Body of pancreas (tissue), 4 donors: ENCODE data around the gene TNFAIP8L1. TPM values are rescaled to one million over a fixed set of nuclear protein-coding genes. Genes with fewer than 3 reads are reported as not detected.

Source experiments
- ATAC-seq: fragments of 150-250 bp; one replicate; pipeline ENCODE4 v1.9.1; 2016
- DNase-seq, 4 donors: peaks; one replicate each; pipeline ENCODE4 v3.0.0-alpha.2; 2019
- H3K27ac ChIP-seq, 4 donors: fragments of 200-600 bp; sonication (generic); 1 replicate in 3 of 4; 2 replicates in 1 of 4; pipeline versions ENCODE4 v1.5.1 to v1.6.1; 2016 to 2019; ENCODE audit warnings: mild to moderate bottlenecking in 1 of 4, mixed read lengths in 1 of 4, moderate library complexity in 1 of 4
- H3K27me3 ChIP-seq, 2 donors: fragments of 200-600 bp; sonication (generic); one replicate each; pipeline ENCODE4 v1.6.0; 2016; ENCODE audit warnings: mild to moderate bottlenecking in 1 of 2
- H3K36me3 ChIP-seq, 2 donors: fragments of 200-600 bp; sonication (generic); replicated peaks in 1 of 2; 2 replicates each; pipeline ENCODE4 v1.5.1; 2016; ENCODE audit warnings: low read depth in 2 of 2; ENCODE audit not compliant: insufficient read depth in 1 of 2
- H3K4me1 ChIP-seq: fragments of 200-600 bp; sonication (generic); one replicate; pipeline ENCODE4 v1.6.0; 2016
- H3K4me3 ChIP-seq, 2 donors: fragments of 200-600 bp; sonication (generic); 1 replicate in 1 of 2; 2 replicates in 1 of 2; pipeline ENCODE4 v1.5.1; 2016 to 2019
- H3K9me3 ChIP-seq, 3 donors: fragments of 200-600 bp; sonication (generic); 1 replicate in 2 of 3; 2 replicates in 1 of 3; pipeline ENCODE4 v1.5.1; 2016
- CTCF ChIP-seq, 7 experiments: fragments of 450-650 bp in 4 of 7; fragments of 200-600 bp in 3 of 7; sonication (generic) in 3 of 7; IDR thresholded peaks; one replicate each; pipeline ENCODE4 v1.5.1; 2016 to 2019; ENCODE audit warnings: antibody characterized with exemption in 7 of 7
- POLR2A ChIP-seq, 3 donors: fragments of 450-650 bp; IDR thresholded peaks; one replicate each; pipeline ENCODE4 v1.6.1; 2016; ENCODE audit warnings: antibody characterized with exemption in 3 of 3, mild to moderate bottlenecking in 2 of 3
- WGBS, 2 donors: methylation state at CpG; one replicate each; pipeline ENCODE4 v1.1.5; 2017; 5-methylcytosine and 5-hydroxymethylcytosine counted together
- intact Hi-C: fragments of 100-400 bp; cut with DNase I; formaldehyde crosslinking; loops from one replicate; pipeline ENCODE4 v1.15.1; 2023
- total RNA-seq, 2 donors: library from RNA; depleted of rRNA; stranded (reverse); fragments of >200 nt; gene quantifications; one replicate each; pipeline ENCODE4 v1.1.0, GENCODE V29; 2016

TNFAIP8L1 gene
- total RNA-seq, 2 donors from 2014 or later = 3.4 to 5.3 TPM

GRCh38 chr19:4597278-4597974 lies 41.9 kb upstream of the TNFAIP8L1 start:
- H3K4me1 ChIP-seq = peaks cover 3% of the 10 kb centered on the region
- H3K36me3 ChIP-seq = no peaks in the 10 kb centered on the region
- no peak for DNase-seq
- H3K4me3 ChIP-seq = no peak overlapping the region
- H3K9me3 ChIP-seq = no peaks in the 10 kb centered on the region
- peaks cover 0 to 20% of the 10 kb centered on the region in 2 donors for H3K27me3 ChIP-seq
- no peak for TF ChIP-seq POLR2A (IDR thresholded peaks at IDR 0.05)
- no peak for TF ChIP-seq CTCF (IDR thresholded peaks at IDR 0.05)
- no peak overlapping the region for H3K27ac ChIP-seq
- intact Hi-C loops = no loop called here
- WGBS, 2 donors = 0 to 6% methylated on average over 2 to 24 of the region's 27 CpGs
- ATAC-seq = no peak

GRCh38 chr19:4597975-4598671 lies 41.2 kb upstream of the TNFAIP8L1 start:
- DNase-seq (peak in 2 of 4 donors; percentile 28 to 37), ATAC-seq (no peak)
- intact Hi-C loops = no loop called here
- TF ChIP-seq CTCF (IDR thresholded peaks at IDR 0.05) = no peak
- no peak for TF ChIP-seq POLR2A (IDR thresholded peaks at IDR 0.05)
- WGBS, 2 donors = 1 to 4% methylated on average over 19 to 24 of the region's 32 CpGs
- Histone ChIP-seq H3K4me3 (no peak overlapping the region), H3K27me3 (peaks cover 0 to 20% of the 10 kb centered on the region in 2 donors), H3K36me3 (no peaks in the 10 kb centered on the region), H3K4me1 (peaks cover 3% of the 10 kb centered on the region), H3K9me3 (no peaks in the 10 kb centered on the region), H3K27ac (no peak overlapping the region)

GRCh38 chr19:4598712-4599111 lies 40.6 kb upstream of the TNFAIP8L1 start:
- no peaks in the 10 kb centered on the region for H3K36me3 ChIP-seq
- no peak overlapping the region for H3K4me3 ChIP-seq
- intact Hi-C loops = no loop called here
- H3K27me3 ChIP-seq = peaks cover 0 to 20% of the 10 kb centered on the region in 2 donors
- 2 to 12% methylated on average over 8 to 13 of the region's 17 CpGs for WGBS, 2 donors
- no peak for TF ChIP-seq CTCF (IDR thresholded peaks at IDR 0.05)
- no peaks in the 10 kb centered on the region for H3K9me3 ChIP-seq
- H3K27ac ChIP-seq = no peak overlapping the region
- H3K4me1 ChIP-seq = peaks cover 3% of the 10 kb centered on the region
- DNase-seq (no peak), ATAC-seq (no peak)

- ATAC-seq (no peak), DNase-seq (no peak)
- intact Hi-C loops = no loop called here
- Histone ChIP-seq H3K27ac (no peak overlapping the region), H3K9me3 (no peaks in the 10 kb centered on the region), H3K36me3 (no peaks in the 10 kb centered on the region), H3K4me1 (peaks cover 3% of the 10 kb centered on the region), H3K4me3 (no peak overlapping the region), H3K27me3 (peaks cover 0 to 20% of the 10 kb centered on the region in 2 donors)
- TF ChIP-seq POLR2A (IDR thresholded peaks at IDR 0.05) = no peak
- no peak for TF ChIP-seq CTCF (IDR thresholded peaks at IDR 0.05)
- 81 to 90% methylated on average over 10 of the region's 10 CpGs for WGBS, 2 donors
These were observed 39.2 kb upstream of the TNFAIP8L1 start for GRCh38 chr19:4600082-4600481.
